Common myeloid progenitor, CD34-positive (primary cell): ENCODE results near the gene CHCHD6.

Source experiments
- CTCF ChIA-PET: fragments of 350-600 bp; sonication (Branson Sonifier 250); formaldehyde crosslinking; loops from one replicate; lab custom pipeline; 2021; ENCODE audit warnings: antibody characterized with exemption; lab: Charles Lee
- POLR2A ChIA-PET: fragments of 350-600 bp; sonication (Branson Sonifier 250); formaldehyde crosslinking; loops from one replicate; lab custom pipeline; 2021; ENCODE audit warnings: antibody characterized with exemption; lab: Charles Lee
- DNase-seq, 3 donors: peaks; one replicate each; pipeline versions ENCODE4 v3.0.0 to v3.0.0-alpha.2; 2013
- H3K27ac ChIP-seq, 2 experiments: 1 replicate in 1 of 2; 2 replicates in 1 of 2; pipeline ENCODE4 v1.7.0; 2013; ENCODE audit warnings: inconsistent platforms in 2 of 2, low read length in 2 of 2, mild to moderate bottlenecking in 2 of 2, low read depth in 1 of 2, moderate library complexity in 1 of 2; ENCODE audit not compliant: severe bottlenecking in 2 of 2, insufficient read depth in 1 of 2, poor library complexity in 1 of 2
- H3K27me3 ChIP-seq, 5 experiments: replicated peaks in 2 of 5; 1 replicate in 3 of 5; 2 replicates in 2 of 5; pipeline versions ENCODE4 v1.6.1 to v1.7.0; 2013; ENCODE audit warnings: low read length in 4 of 5, mild to moderate bottlenecking in 2 of 5, moderate library complexity in 2 of 5, inconsistent platforms in 1 of 5; ENCODE audit not compliant: insufficient read depth in 5 of 5, control insufficient read depth in 4 of 5
- H3K36me3 ChIP-seq, 4 experiments: 1 replicate in 2 of 4; 2 replicates in 2 of 4; pipeline versions ENCODE4 v1.6.1 to v1.7.0; 2013; ENCODE audit warnings: low read length in 3 of 4, control low read depth in 1 of 4, mild to moderate bottlenecking in 1 of 4; ENCODE audit not compliant: control insufficient read depth in 4 of 4, insufficient read depth in 4 of 4
- H3K4me1 ChIP-seq, 4 experiments: 1 replicate in 3 of 4; 2 replicates in 1 of 4; pipeline versions ENCODE4 v1.6.1 to v1.7.1; 2013; ENCODE audit warnings: low read length in 3 of 4, mild to moderate bottlenecking in 3 of 4, control low read depth in 1 of 4, inconsistent platforms in 1 of 4, moderate library complexity in 1 of 4; ENCODE audit not compliant: control insufficient read depth in 4 of 4, insufficient read depth in 4 of 4; ENCODE audit errors: control extremely low read depth in 1 of 4
- H3K4me3 ChIP-seq, 7 experiments: 1 replicate in 4 of 7; 2 replicates in 3 of 7; pipeline versions ENCODE4 v1.5.1 to v1.7.0; 2013; ENCODE audit warnings: mild to moderate bottlenecking in 7 of 7, low read length in 6 of 7, moderate library complexity in 6 of 7, inconsistent platforms in 2 of 7, low read depth in 2 of 7, control low read depth in 1 of 7; ENCODE audit not compliant: insufficient read depth in 4 of 7, control insufficient read depth in 1 of 7; ENCODE audit errors: extremely low read depth in 1 of 7
- H3K9me3 ChIP-seq, 5 experiments: 1 replicate in 4 of 5; 2 replicates in 1 of 5; pipeline versions ENCODE4 v1.6.1 to v1.7.1; 2013; ENCODE audit warnings: low read length in 4 of 5, mild to moderate bottlenecking in 2 of 5, inconsistent platforms in 1 of 5, low read depth in 1 of 5, moderate library complexity in 1 of 5; ENCODE audit not compliant: control insufficient read depth in 4 of 5, insufficient read depth in 2 of 5; ENCODE audit errors: control extremely low read depth in 1 of 5
- WGBS: methylation state at CpG from one replicate; pipeline ENCODE4 v1.1.5; 2013; ENCODE audit not compliant: insufficient coverage; 5-methylcytosine and 5-hydroxymethylcytosine counted together

Gene CHCHD6

GRCh38 chr3:126923895-126924294 lies 219.9 kb downstream of the CHCHD6 start:
- ChIA-PET CTCF (interaction anchor here (1.0 to 1.4 kb wide), 4 partner anchors 8 to 12 kb away, joined by 3 to 5 read pairs (median 4); no protein-coding TSS in a partner anchor), POLR2A (no interaction called here)
- peaks cover 0 to 9% (median 0%) of the 10 kb centered on the region in 4 experiments for H3K4me1 ChIP-seq
- peaks cover 0 to 97% (median 48%) of the 10 kb centered on the region in 5 experiments for H3K27me3 ChIP-seq
- WGBS = 98% methylated on average over 7 of the region's 7 CpGs
- no peak for DNase-seq
- H3K9me3 ChIP-seq = peaks cover 5 to 19% (median 11%) of the 10 kb centered on the region in 5 experiments
- H3K27ac ChIP-seq = no peak overlapping the region
- peaks cover 0 to 6% (median 0%) of the 10 kb centered on the region in 4 experiments for H3K36me3 ChIP-seq
- H3K4me3 ChIP-seq = no peak overlapping the region

- Histone ChIP-seq H3K4me1 (peaks cover 0 to 9% (median 0%) of the 10 kb centered on the region in 4 experiments), H3K27ac (no peak overlapping the region), H3K36me3 (peaks cover 0 to 6% (median 0%) of the 10 kb centered on the region in 4 experiments), H3K9me3 (peaks cover 5 to 16% (median 11%) of the 10 kb centered on the region in 5 experiments), H3K4me3 (no peak overlapping the region), H3K27me3 (peaks cover 0 to 99% (median 50%) of the 10 kb centered on the region in 5 experiments)
- CTCF ChIA-PET = interaction anchor here (1.0 to 1.4 kb wide), 5 partner anchors 9 to 13 kb away, joined by 3 to 5 read pairs (median 4); no protein-coding TSS in a partner anchor
- DNase-seq = no peak
- WGBS = 100% methylated on average over 2 of the region's 2 CpGs
- POLR2A ChIA-PET = no interaction called here
These were observed 220.4 kb downstream of the CHCHD6 start for GRCh38 chr3:126924458-126924857.

GRCh38 chr3:126925411-126926171 lies 221.6 kb downstream of the CHCHD6 start:
- H3K27me3 ChIP-seq = peaks cover 0 to 97% (median 55%) of the 10 kb centered on the region in 5 experiments
- ChIA-PET CTCF (interaction anchor here (0.6 to 1.4 kb wide), 3 partner anchors 10 to 17 kb away, joined by 3 to 5 read pairs (median 3); no protein-coding TSS in a partner anchor), POLR2A (no interaction called here)
- H3K9me3 ChIP-seq = peaks cover 2 to 6% (median 5%) of the 10 kb centered on the region in 5 experiments
- peaks cover 0 to 9% (median 0%) of the 10 kb centered on the region in 4 experiments for H3K4me1 ChIP-seq
- H3K4me3 ChIP-seq = no peak overlapping the region
- H3K27ac ChIP-seq = no peak overlapping the region
- 90% methylated on average over 8 of the region's 14 CpGs for WGBS
- DNase-seq = no peak
- H3K36me3 ChIP-seq = peaks cover 0 to 5% (median 0%) of the 10 kb centered on the region in 4 experiments

DNA sequence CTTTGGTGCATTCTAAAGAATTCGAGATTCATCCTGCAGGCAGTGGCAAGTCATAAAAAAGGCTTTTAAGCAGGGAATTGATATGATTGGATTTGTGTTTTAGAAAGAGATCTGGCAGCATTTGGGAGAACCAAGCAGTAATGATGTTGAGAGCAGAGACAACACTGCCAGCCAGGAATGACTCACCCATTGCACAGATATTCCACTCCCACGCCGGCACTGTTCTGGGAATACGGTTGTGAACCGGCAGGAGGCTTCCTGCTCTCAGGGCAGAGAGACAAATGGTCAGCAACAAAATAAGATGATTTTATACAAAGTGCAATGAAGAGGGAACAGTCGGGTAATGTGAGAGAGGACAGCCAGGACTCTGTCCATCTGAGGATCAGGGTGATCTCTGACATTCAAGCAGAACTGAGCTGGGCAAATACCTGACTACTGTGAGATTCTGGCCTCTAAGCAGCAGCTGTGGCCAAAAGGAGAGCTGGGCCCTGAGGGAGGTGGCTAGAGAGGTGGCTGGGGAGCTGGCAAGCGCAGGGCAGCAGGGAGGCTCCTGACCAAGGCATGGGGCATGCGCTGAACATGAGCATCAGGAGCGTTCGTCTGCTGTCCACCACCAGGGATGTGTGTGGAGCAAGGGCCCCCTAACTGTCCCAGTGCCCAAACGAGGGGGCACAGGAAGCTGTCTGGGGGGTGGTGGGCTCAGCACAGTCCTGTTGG lies 222.8 kb downstream of the CHCHD6 start:
- Histone ChIP-seq H3K9me3 (no peaks in the 10 kb centered on the region), H3K27ac (no peak overlapping the region), H3K27me3 (peaks cover 0 to 97% (median 53%) of the 10 kb centered on the region in 5 experiments), H3K4me1 (peaks cover 0 to 9% (median 0%) of the 10 kb centered on the region in 4 experiments), H3K4me3 (no peak overlapping the region), H3K36me3 (no peaks in the 10 kb centered on the region)
- CTCF ChIA-PET = interaction anchor here (0.7 to 1.2 kb wide), 3 partner anchors 15 to 618 kb away, joined by 3 to 4 read pairs (median 3); no protein-coding TSS in a partner anchor
- no peak for DNase-seq
- POLR2A ChIA-PET = no interaction called here
- 97% methylated on average over 10 of the region's 11 CpGs for whole genome bisulfite sequencing

DNA sequence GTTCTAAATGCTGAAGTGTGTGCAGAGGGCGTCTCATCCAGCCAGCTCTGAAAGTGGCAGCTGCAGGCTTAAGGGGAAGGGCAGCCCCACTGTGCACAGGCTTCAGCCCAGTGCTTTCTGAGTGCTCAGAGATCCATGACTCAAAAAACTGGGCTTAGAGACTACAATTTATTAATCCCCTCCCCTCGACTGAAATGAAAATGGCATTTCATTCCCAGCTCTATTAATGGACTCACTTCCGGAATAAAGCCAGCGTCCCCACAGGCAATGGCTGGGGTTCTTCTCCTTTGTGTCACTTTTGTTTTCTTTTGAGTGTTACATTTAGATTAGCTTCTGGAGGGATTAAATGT lies 223.3 kb downstream of the CHCHD6 start:
- Histone ChIP-seq H3K36me3 (no peaks in the 10 kb centered on the region), H3K4me3 (no peak overlapping the region), H3K9me3 (no peaks in the 10 kb centered on the region), H3K27me3 (peaks cover 0 to 98% (median 52%) of the 10 kb centered on the region in 5 experiments), H3K27ac (no peak overlapping the region), H3K4me1 (peaks cover 0 to 9% (median 0%) of the 10 kb centered on the region in 4 experiments)
- no peak for DNase-seq
- ChIA-PET POLR2A (no interaction called here), CTCF (interaction anchor here (0.7 to 1.2 kb wide), 3 partner anchors 16 to 617 kb away, joined by 3 to 4 read pairs (median 3); no protein-coding TSS in a partner anchor)
- 91% methylated on average over 1 of the region's 4 CpGs for WGBS

DNA sequence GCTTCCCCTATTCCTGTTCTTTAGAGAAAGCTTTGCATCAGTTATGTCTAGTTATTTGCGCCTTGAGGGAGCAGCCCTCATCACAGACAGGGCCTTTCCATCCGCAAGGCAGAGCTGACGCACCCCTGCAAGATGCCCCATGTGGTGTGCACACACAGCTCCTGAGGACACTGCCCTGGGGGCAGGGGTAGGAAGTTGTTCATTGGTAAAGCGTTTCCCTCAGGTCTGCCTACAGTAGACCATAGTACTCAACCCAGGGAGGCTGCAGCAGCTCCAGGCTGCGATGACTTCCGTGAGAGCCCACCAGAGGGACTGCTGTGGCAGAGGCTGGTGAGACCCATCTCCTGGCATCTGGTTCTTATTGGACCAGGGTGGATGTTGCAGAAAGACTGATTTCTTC lies 223.8 kb downstream of the CHCHD6 start:
- Histone ChIP-seq H3K27me3 (peaks cover 0 to 98% (median 52%) of the 10 kb centered on the region in 5 experiments), H3K4me1 (peaks cover 0 to 9% (median 0%) of the 10 kb centered on the region in 4 experiments), H3K4me3 (no peak overlapping the region), H3K36me3 (no peaks in the 10 kb centered on the region), H3K9me3 (no peaks in the 10 kb centered on the region), H3K27ac (no peak overlapping the region)
- DNase-seq = no peak
- ChIA-PET POLR2A (no interaction called here), CTCF (interaction anchor here (0.7 to 1.5 kb wide), 4 partner anchors 14 to 617 kb away, joined by 3 to 4 read pairs (median 4); no protein-coding TSS in a partner anchor)
- 93% methylated on average over 5 of the region's 6 CpGs for WGBS
